IPS-18a (cell line): ENCODE results near the gene IMMP2L.
"Not testable (repeated sequence)": the region's sequence is repeated elsewhere in the genome, so short reads cannot be mapped to it uniquely, and the experiment has no call there.

Source experiments
- H3K27ac ChIP-seq: one replicate; pipeline ENCODE4 v1.5.1; 2013; ENCODE audit warnings: low read length
- H3K27me3 ChIP-seq: one replicate; pipeline ENCODE4 v1.6.1; 2013; ENCODE audit warnings: mild to moderate bottlenecking, low read length; ENCODE audit not compliant: control insufficient read depth, insufficient read depth
- H3K36me3 ChIP-seq: one replicate; pipeline ENCODE4 v1.6.1; 2013; ENCODE audit warnings: low read depth, low read length; ENCODE audit not compliant: control insufficient read depth
- H3K4me1 ChIP-seq: one replicate; pipeline ENCODE4 v1.6.1; 2013; ENCODE audit warnings: low read depth, low read length; ENCODE audit not compliant: control insufficient read depth
- H3K4me3 ChIP-seq: one replicate; pipeline ENCODE4 v1.5.1; 2013; ENCODE audit warnings: low read length
- H3K9ac ChIP-seq: one replicate; pipeline ENCODE4 v1.6.1; 2013; ENCODE audit warnings: mild to moderate bottlenecking, low read length, moderate library complexity
- H3K9me3 ChIP-seq: one replicate; pipeline ENCODE4 v1.6.1; 2013; ENCODE audit warnings: low read depth, low read length; ENCODE audit not compliant: control insufficient read depth

IMMP2L gene

GRCh38 chr7:111474723-111475418 lies 87.4 kb downstream of the IMMP2L start:
- Histone ChIP-seq H3K36me3 (no peaks in the 10 kb centered on the region), H3K4me3 (no peak overlapping the region), H3K27ac (no peak overlapping the region), H3K9ac (no peak overlapping the region), H3K4me1 (no peaks in the 10 kb centered on the region), H3K27me3 (no peaks in the 10 kb centered on the region), H3K9me3 (no peaks in the 10 kb centered on the region)

- H3K4me1 ChIP-seq = no peaks in the 10 kb centered on the region
These were observed 88.7 kb downstream of the IMMP2L start for GRCh38 chr7:111473449-111474198.

GRCh38 chr7:111470998-111471397 lies 91.3 kb downstream of the IMMP2L start:
- Histone ChIP-seq H3K4me3 (no peak overlapping the region), H3K27ac (no peak overlapping the region), H3K4me1 (no peaks in the 10 kb centered on the region), H3K9me3 (no peaks in the 10 kb centered on the region), H3K27me3 (no peaks in the 10 kb centered on the region), H3K36me3 (no peaks in the 10 kb centered on the region), H3K9ac (no peak overlapping the region)

More at GRCh38 chr7:111473449-111474198, 88.7 kb downstream of the IMMP2L start:
- Histone ChIP-seq H3K9ac (no peak overlapping the region), H3K4me3 (no peak overlapping the region), H3K27ac (no peak overlapping the region), H3K9me3 (no peaks in the 10 kb centered on the region), H3K36me3 (no peaks in the 10 kb centered on the region), H3K27me3 (no peaks in the 10 kb centered on the region)

GRCh38 chr7:111469894-111470293 lies 92.4 kb downstream of the IMMP2L start:
- H3K27ac ChIP-seq, H3K4me3 ChIP-seq, H3K4me1 ChIP-seq, H3K9me3 ChIP-seq, H3K27me3 ChIP-seq, H3K36me3 ChIP-seq, H3K9ac ChIP-seq: not testable (repeated sequence)

- H3K27ac ChIP-seq, H3K9ac ChIP-seq, H3K4me3 ChIP-seq, H3K27me3 ChIP-seq, H3K4me1 ChIP-seq, H3K36me3 ChIP-seq, H3K9me3 ChIP-seq: not testable (repeated sequence)
These were observed 96.5 kb downstream of the IMMP2L start for GRCh38 chr7:111465774-111466173.

GRCh38 chr7:111460695-111461094 lies 101.6 kb downstream of the IMMP2L start:
- Histone ChIP-seq H3K4me3 (no peak overlapping the region), H3K36me3 (no peaks in the 10 kb centered on the region), H3K27me3 (no peaks in the 10 kb centered on the region), H3K9me3 (no peaks in the 10 kb centered on the region), H3K27ac (no peak overlapping the region), H3K4me1 (no peaks in the 10 kb centered on the region), H3K9ac (no peak overlapping the region)

- H3K9me3 ChIP-seq = no peaks in the 10 kb centered on the region
- H3K4me1 ChIP-seq = no peaks in the 10 kb centered on the region
- H3K4me3 ChIP-seq = no peak overlapping the region
- H3K27ac ChIP-seq = no peak overlapping the region
- no peak overlapping the region for H3K9ac ChIP-seq
- H3K36me3 ChIP-seq = no peaks in the 10 kb centered on the region
- H3K27me3 ChIP-seq = no peaks in the 10 kb centered on the region
These were observed 102.5 kb downstream of the IMMP2L start for GRCh38 chr7:111459757-111460280.

- H3K9me3 ChIP-seq = no peaks in the 10 kb centered on the region
- no peak overlapping the region for H3K9ac ChIP-seq
- H3K27me3 ChIP-seq = no peaks in the 10 kb centered on the region
- H3K4me1 ChIP-seq = no peaks in the 10 kb centered on the region
- no peak overlapping the region for H3K27ac ChIP-seq
- H3K36me3 ChIP-seq = no peaks in the 10 kb centered on the region
- no peak overlapping the region for H3K4me3 ChIP-seq
These were observed 103.1 kb downstream of the IMMP2L start for GRCh38 chr7:111459065-111459756.

GRCh38 chr7:111450705-111451104 lies 111.6 kb downstream of the IMMP2L start:
- H3K27me3 ChIP-seq, H3K4me3 ChIP-seq, H3K9ac ChIP-seq, H3K9me3 ChIP-seq, H3K4me1 ChIP-seq, H3K36me3 ChIP-seq, H3K27ac ChIP-seq: not testable (repeated sequence)

- not testable (repeated sequence) for H3K4me1 ChIP-seq, H3K27ac ChIP-seq, H3K9me3 ChIP-seq, H3K9ac ChIP-seq, H3K36me3 ChIP-seq, H3K4me3 ChIP-seq, H3K27me3 ChIP-seq
These were observed 114.8 kb downstream of the IMMP2L start for GRCh38 chr7:111447502-111447901.

GRCh38 chr7:111439977-111440376 lies 122.3 kb downstream of the IMMP2L start:
- Histone ChIP-seq H3K27me3 (no peaks in the 10 kb centered on the region), H3K27ac (no peak overlapping the region), H3K9ac (no peak overlapping the region), H3K4me1 (no peaks in the 10 kb centered on the region), H3K9me3 (no peaks in the 10 kb centered on the region), H3K4me3 (no peak overlapping the region), H3K36me3 (no peaks in the 10 kb centered on the region)
